Measurements from ENCODE around the gene PGAM2. TPM values are rescaled to one million over a fixed set of nuclear protein-coding genes. Genes with fewer than 3 reads are reported as not detected.

PGAM2 gene
- total and polyA plus RNA-seq, 2 of the 13 experiments (the other 11 are each of a cell fraction or from before 2014, with no cell fraction given) = 0.22 TPM; not detected in 1

- WGBS (ENCODE audit: low lambda C conversion rate) = 96% methylated on average over 19 of the region's 34 CpGs
- BruUV-seq (replicated peaks) = no TSS peak
- Histone ChIP-seq H3K4me2 (ENCODE audit: low read depth, low read length) (no peak overlapping the region), H3K36me3 (replicated peaks in 1 of 2; ENCODE audit: control insufficient read depth in 1 of 2, insufficient read depth in 2 of 2, low read length in 2 of 2) (peaks cover 15 to 26% of the 10 kb centered on the region in 2 experiments; a peak in 4 of 5 replicates), H3K27me3 (ENCODE audit: control insufficient read depth in 1 of 2, insufficient read depth in 2 of 2, low read length in 2 of 2) (peaks cover 1 to 11% of the 10 kb centered on the region in 2 experiments; a peak in 2 of 5 replicates), H4K20me1 (ENCODE audit: insufficient read depth, low read length) (no peaks in the 10 kb centered on the region), H3K4me1 (ENCODE audit: insufficient read depth, low read length) (no peaks in the 10 kb centered on the region), H3K27ac (ENCODE audit: extremely low read length, insufficient read depth, low read length) (no peak overlapping the region), H3K9ac (ENCODE audit: insufficient read depth, low read depth, low read length) (no peak overlapping the region), H2AFZ (ENCODE audit: low read length) (no peak overlapping the region), H3K79me2 (ENCODE audit: insufficient read depth, low read length) (no peaks in the 10 kb centered on the region), H3K9me3 (ENCODE audit: low read length) (no peaks in the 10 kb centered on the region), H3K4me3 (replicated peaks in 1 of 3; ENCODE audit: insufficient read depth in 1 of 3, low read depth in 2 of 3, low read length in 3 of 3) (no peak overlapping the region)
- ChIA-PET POLR2A (no interaction called here), CTCF (ENCODE audit: low intra/inter-chr PET ratio, low total read pairs) (no interaction called here)
- in situ Hi-C loops (cut with HindIII; ENCODE audit: extremely low pct_ligation_motif_present, low pct_unique_long_range_greater_than_20kb) (no loop called here), intact Hi-C loops (cut with micrococcal nuclease; ENCODE audit: unreplicated experiment) (no loop called here)
- 0 out of 2 replicates have a peak, but pooled peaks have one; percentile 7 for TF ChIP-seq POLR2G (IDR thresholded peaks at IDR 0.05; ENCODE audit: low read depth, low read length)
- no peak for TF ChIP-seq HNRNPUL1 (IDR thresholded peaks at IDR 0.05; ENCODE audit: low read depth, low read length)
- peak; percentile 3 for TF ChIP-seq AGO2 (optimal IDR thresholded peaks at IDR 0.05; ENCODE audit: low read depth, low read length)
- TF ChIP-seq ZBTB33 (CRISPR knock-in tag; IDR thresholded peaks at IDR 0.05) = peak; percentile 86; the same call in 1 of the 2 replicates
- TF ChIP-seq CBX2 (IDR thresholded peaks at IDR 0.05; ENCODE audit: low read depth, low read length) = no peak
- no peak for TF ChIP-seq CBX2 (CRISPR knock-in tag; IDR thresholded peaks at IDR 0.05; ENCODE audit: low read depth)
- no peak for TF ChIP-seq ZBTB26 (CRISPR knock-in tag; IDR thresholded peaks at IDR 0.05; ENCODE audit: borderline replicate concordance)
- TF ChIP-seq ZNF879 (CRISPR knock-in tag; IDR thresholded peaks at IDR 0.05) = no peak
- ATAC-seq (no peak), DNase-seq (ENCODE audit: low spot score) (no peak), FAIRE-seq (no peak)
Measured at GRCh38 chr7:44112997-44113763, 47.8 kb upstream of the PGAM2 start.

All from HepG2 (cell line).